ENCODE data around the gene EXOC4.

DNA sequence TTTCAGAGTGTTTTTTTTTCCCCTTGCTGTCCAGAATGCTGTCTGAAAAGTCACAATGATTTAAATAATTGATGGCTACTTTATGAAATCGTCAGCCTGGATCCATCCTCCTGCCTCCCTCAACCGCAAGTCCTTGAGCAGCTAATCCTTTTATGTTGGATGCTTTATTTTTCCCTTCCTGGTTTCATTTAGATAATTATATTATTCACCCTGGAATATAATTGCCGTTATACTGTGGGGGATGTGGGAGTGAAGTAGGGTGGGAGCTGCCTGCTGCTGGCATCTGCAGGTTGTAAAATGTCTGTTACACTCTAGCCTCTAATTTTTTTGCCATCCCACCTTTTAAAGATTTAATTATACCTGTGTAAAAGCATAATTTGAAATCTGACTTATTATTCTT is 583.8 kb downstream of the EXOC4 start:
- TF ChIP-seq ISX (CRISPR knock-in tag; conservative IDR thresholded peaks at IDR 0.05) = no peak
- no peak for TF ChIP-seq MYC (CRISPR knock-in tag; IDR thresholded peaks at IDR 0.05; ENCODE audit: borderline replicate concordance)
- TF ChIP-seq ZSCAN12 (CRISPR knock-in tag; IDR thresholded peaks at IDR 0.05) = no peak

Measured in HepG2 (cell line).